GM21619 (cell line): ENCODE data around the gene TEX54.
"Not testable (repeated sequence)": the region's sequence is repeated elsewhere in the genome, so short reads cannot be mapped to it uniquely, and the experiment has no call there.

ENCODE experiments used
- ATAC-seq: cut with Tn5 transposase; IDR thresholded peaks from one replicate; pipeline ENCODE4 v1.9.1; 2021; ENCODE audit not compliant: unreplicated experiment

TEX54 gene

GRCh38 chr11:62855571-62856332, 23.1 kb upstream of the TEX54 start:
- ATAC-seq = peak; percentile 75

- ATAC-seq = no peak
Observed at GRCh38 chr11:62854825-62855570, 22.4 kb upstream of the TEX54 start.

GRCh38 chr11:62854013-62854824, 21.6 kb upstream of the TEX54 start:
- ATAC-seq = no peak

GRCh38 chr11:62853279-62853965, 20.8 kb upstream of the TEX54 start:
- ATAC-seq = no peak

- no peak for ATAC-seq
Observed at GRCh38 chr11:62852523-62853188, 20.0 kb upstream of the TEX54 start.

- ATAC-seq = no peak
Observed at GRCh38 chr11:62851807-62852522, 19.3 kb upstream of the TEX54 start.

GRCh38 chr11:62850911-62851806, 18.5 kb upstream of the TEX54 start:
- no peak for ATAC-seq

GRCh38 chr11:62847767-62848314, 15.2 kb upstream of the TEX54 start:
- no peak for ATAC-seq

- no peak for ATAC-seq
Observed at GRCh38 chr11:62846177-62846576, 13.5 kb upstream of the TEX54 start.

- no peak for ATAC-seq
Observed at GRCh38 chr11:62844154-62844553, 11.5 kb upstream of the TEX54 start.

GRCh38 chr11:62843466-62843865, 10.8 kb upstream of the TEX54 start:
- ATAC-seq = no peak

GRCh38 chr11:62842891-62843290, 10.2 kb upstream of the TEX54 start:
- not testable (repeated sequence) for ATAC-seq

GRCh38 chr11:62842171-62842741, 9.6 kb upstream of the TEX54 start:
- no peak for ATAC-seq

- ATAC-seq = peak; percentile 55
Observed at GRCh38 chr11:62841361-62842170, 8.9 kb upstream of the TEX54 start.

- ATAC-seq = peak; percentile 7
Observed at GRCh38 chr11:62840721-62841360, 8.2 kb upstream of the TEX54 start.

- ATAC-seq = peak; percentile 47
Observed at GRCh38 chr11:62839050-62839945, 6.7 kb upstream of the TEX54 start, which contains the start of gene WDR74. WDR74 (minus strand) TSS chr11:62839590; CDS start chr11:62839570, 20 bp downstream.
